ENCODE measurements around the gene MRGPRF.

GRCh38 chr11:68979931-68980775 lies 32.9 kb downstream of the MRGPRF start:
- TF ChIP-seq CTCF (conservative IDR thresholded peaks at IDR 0.05; ENCODE audit: low read length): no peak
- no peak for TF ChIP-seq EZH2phosphoT487 (IDR thresholded peaks at IDR 0.05; ENCODE audit: borderline replicate concordance)

Data from Loucy (cell line).